HG02852 (cell line): ENCODE measurements around the gene NUP85.
A peak's percentile ranks its signal among the peaks of the same experiment; 100 is the strongest.
"Not testable (repeated sequence)": the region's sequence is repeated elsewhere in the genome, so short reads cannot be mapped to it uniquely, and the experiment has no call there.

Experiments used
- ATAC-seq: cut with Tn5 transposase; IDR thresholded peaks from one replicate; pipeline ENCODE4 v1.9.1; 2021; ENCODE audit warnings: mild to moderate bottlenecking, moderate library complexity; ENCODE audit not compliant: unreplicated experiment

Gene NUP85

DNA sequence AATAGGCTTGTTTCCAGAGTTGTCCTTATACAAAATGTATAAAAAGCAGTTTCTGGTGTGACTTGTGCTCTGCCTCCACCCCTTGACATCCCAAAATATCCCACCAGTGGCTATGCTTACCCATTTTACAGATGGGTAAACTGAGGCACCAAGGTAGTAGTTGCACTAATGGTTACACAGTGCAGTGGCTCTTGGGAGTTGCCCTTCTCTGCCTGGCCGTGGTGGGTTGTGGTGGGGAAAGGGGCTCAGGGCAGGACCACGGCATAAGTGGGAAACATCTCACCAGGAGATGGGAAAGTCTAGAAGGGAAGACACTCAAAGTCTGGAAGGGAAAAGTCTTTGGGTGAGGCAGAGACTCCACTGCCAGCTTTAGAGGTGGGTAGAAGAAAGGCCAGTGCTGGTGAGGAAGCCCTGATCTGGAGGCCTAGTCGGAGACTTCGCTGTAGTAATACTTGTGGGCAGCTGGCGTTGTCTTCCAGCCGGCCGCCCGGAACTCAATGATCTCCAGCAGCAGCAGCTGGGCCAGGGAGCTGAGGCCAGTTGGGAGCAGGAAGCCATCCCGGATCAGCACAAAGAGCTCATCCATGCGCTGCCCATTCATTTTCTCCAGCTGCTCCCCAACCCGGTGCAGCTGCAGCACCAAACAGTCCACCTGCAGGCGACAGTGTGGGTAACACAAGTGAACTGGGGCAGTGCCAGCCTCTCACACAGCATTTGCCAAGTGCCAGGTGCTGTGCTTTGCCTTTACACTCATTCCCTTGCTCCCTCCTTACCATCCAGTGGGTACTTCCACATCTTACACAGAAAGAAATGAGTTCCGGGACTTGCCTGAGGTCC is 61.1 kb downstream of the NUP85 start:
- no peak for ATAC-seq

DNA sequence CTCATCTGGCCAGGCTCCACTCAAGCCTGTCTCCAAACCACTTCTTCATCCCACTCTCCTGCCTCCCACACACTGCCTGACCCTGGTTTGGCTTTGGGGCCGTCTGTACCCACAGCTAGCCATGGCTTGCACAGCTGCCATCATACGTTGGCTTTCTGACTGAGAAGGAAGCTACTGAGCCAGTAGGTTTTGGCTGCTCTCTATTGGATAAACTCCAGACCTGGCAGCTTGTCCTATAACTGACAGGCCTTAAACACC is 61.6 kb downstream of the NUP85 start:
- no peak for ATAC-seq

DNA sequence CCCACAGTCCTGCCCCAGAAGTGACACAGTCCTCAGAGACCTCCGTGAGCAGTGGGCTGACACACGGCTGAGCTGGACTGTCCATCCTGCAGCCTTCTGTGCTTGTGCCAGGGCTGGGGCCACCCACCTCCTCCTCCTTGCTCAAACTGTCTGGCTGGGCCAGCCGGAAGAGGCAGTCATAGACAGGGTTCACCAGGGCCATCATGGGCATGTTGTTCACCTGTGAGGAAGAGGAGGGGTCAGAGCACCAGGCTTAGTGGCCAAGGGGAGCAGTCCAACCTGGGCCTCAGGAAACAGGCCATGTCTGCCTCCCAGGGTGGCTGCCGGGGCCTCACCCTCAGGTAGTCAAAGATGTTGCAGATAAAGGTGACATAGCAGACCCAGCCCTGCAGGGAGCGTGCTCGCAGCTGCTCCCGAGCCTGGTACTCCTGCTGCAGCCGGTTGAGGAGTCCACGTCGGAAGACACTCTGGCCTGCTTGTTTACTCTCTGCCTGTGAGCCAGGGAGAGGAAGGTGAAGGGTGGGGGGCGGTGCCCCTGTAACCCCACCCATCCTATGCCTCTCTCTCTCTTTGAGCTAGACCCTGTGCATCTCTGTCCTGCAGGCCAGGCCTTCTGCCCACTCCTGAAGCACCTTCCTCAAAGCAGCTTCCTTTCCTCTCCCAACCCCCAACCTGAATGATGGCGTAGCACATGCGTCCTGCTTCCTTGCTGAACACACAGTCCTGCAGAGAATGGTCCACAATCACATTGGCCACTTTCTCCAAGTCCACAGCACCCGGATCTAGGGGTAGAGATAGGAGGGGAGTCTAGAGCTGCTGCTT is 62.1 kb downstream of the NUP85 start:
- no peak for ATAC-seq

DNA sequence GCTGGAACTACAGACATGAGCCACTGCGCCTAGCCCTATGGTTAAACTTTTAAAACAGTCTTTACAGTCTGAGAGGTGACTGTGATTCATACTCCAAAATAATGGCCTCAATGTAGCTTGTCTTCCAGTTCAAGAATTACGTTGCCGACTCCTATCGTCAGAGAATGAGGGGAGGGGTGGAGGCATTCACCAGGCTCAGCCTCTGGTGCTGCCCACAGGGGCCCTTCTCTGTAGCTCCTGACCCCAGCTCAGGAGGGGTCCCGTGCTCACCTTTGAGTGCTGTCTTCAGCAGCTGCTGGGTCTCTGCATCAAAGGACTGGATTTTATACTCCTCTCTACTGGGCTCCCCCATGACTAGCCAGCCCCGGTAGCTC is 64.4 kb downstream of the NUP85 start:
- no peak for ATAC-seq

DNA sequence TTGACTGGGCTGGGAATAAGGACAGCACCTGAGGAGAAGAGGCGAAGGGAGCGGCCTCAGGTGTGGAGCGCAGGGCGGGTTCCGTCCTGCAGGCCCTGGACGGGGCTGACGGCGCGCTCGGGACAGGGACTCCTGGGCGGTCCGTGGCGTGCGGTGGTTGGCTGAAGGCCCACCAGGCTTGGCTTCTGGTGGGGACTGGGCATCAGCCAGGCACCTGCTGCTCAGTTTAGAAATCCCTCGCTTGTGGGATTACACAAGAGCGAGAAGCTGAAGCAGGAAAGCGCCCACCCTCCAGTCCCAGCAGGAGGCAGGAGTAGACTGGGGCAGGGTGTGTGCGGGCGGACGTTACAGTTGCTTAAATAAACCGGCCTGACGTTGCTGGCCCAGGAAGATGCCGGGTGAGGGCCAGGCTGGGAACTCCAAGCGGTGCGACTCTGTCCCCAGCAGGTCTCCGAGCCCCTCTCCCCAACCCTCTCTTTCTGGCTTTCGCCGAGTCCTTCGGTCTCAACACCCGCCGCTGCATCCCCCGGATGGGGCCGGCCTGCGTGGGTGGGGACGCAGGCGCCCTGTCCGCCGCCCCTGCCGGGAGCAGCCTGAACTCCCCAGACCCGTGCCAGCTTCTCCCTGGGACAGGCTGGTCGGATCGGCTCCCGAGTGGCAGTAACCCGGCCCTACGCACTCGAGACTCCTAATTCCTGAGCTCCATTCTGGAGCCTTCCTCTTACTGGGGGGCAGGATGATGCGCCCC is 64.9 kb downstream of the NUP85 start:
- ATAC-seq: peak; percentile 41

DNA sequence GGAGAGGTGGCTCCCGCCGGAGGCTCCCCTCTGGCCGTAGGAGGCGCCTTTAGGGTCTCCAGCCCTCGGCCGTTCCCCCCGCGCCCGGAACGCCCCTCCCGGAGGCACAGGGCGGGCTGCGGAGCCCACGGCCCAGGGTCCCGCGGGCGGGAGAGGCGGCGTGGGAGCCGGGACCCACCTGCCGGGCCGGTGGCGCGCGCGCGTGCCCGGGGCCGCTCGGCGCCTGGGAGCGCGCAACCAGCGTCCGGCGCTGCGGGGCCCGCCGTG is 65.4 kb downstream of the NUP85 start, which contains the start of gene MIF4GD:
Gene MIF4GD, minus strand, starts transcription at position 266 of the 267 bp plus-strand sequence. CDS start 1,036 bp downstream, outside the sequence.
- ATAC-seq: peak; percentile 12

DNA sequence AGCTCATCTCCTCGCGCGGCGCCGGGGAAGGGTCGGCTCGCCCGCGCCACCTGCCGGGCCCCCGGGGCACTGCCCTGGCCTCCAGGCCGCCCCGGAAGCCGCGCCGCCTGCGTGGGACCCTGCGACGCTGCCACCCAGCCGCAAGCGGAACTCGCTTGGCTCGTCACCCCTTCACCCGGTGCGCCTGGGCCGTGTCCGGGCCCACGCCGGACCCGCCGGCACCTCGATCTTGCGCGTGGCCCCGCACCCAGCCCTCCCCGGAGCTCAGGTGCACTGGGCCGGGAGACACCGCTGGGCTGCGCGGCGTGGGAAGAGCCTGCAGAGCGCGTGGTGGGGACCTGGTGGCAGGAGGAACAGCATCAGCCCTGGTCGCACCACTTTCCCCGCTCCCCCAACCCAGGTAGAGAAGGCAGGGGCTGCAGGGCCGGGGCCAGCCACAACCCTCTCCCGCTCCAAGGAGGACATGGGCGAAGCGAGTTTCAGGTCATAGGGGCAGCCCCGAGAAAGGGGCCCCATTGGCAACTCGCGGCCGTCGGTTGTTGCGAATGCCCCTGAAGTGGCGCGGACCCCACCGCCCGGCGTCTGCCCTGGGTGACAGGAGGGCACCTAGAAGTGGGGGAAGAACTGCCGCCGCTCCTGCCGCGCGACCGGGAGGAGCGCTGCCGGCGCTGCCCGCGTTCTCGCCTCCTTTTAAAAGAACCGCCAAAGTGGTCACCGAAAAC is 65.9 kb downstream of the NUP85 start:
- ATAC-seq: peak; percentile 64

DNA sequence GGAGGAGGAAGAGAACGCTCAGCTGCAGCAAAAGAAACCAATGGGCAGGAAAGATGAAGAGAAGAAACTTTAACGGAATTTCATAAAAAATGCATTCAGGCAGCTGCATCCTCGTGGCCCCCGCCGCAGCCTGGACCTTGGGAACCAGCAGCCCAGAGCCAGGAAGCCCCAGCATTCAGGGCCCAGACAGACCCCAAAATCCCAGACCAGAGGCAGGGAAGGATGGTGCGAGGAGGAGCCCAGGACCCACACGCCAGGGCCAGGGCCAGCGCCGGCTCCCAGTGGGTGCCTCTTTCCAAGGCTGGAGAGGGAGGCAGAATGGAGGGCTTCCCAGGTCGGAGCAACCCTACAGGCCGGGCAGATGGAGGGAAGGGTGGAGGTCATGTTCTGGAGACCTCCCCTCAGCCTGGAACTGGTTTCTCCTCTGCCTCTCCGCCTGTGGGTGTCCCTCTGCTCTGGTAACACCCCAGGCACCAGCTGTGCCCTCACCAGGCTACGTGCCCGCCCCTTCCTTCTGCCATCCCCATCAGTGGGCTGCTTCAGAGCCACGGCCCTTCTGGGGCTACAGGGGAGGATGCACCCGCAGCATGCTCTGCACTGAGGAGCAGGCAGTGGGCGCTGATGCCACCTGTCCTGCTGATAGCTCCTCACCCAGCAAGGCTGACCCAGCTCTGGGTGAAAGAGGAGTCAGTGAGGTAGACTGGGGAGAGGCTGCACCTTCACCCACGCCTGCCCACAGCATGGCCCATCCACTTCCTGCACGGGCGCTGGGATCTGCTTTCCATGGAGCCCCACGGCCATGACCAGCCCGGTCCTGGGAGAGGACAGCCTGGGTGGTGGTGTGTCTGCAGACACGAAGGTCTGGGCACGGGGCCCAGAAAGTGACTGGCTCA is 66.7 kb downstream of the NUP85 start:
- ATAC-seq: no peak

DNA sequence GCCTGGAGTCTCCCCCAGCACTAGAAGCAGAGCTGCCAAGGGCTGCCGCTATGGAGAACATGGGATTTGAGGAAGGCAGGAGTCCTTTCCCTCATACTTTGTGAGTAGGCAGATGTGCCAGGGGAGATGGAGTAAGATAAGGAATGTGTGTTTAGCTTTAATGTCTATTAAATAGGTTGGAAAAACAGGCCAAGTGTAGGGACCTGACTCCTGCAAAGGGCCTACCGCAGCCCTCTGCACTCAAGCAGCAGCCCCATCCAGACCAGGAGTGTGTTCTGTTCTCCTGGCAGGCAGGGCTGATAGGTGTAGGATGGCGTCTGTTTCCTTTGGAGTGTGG is 67.3 kb downstream of the NUP85 start:
- no peak for ATAC-seq

DNA sequence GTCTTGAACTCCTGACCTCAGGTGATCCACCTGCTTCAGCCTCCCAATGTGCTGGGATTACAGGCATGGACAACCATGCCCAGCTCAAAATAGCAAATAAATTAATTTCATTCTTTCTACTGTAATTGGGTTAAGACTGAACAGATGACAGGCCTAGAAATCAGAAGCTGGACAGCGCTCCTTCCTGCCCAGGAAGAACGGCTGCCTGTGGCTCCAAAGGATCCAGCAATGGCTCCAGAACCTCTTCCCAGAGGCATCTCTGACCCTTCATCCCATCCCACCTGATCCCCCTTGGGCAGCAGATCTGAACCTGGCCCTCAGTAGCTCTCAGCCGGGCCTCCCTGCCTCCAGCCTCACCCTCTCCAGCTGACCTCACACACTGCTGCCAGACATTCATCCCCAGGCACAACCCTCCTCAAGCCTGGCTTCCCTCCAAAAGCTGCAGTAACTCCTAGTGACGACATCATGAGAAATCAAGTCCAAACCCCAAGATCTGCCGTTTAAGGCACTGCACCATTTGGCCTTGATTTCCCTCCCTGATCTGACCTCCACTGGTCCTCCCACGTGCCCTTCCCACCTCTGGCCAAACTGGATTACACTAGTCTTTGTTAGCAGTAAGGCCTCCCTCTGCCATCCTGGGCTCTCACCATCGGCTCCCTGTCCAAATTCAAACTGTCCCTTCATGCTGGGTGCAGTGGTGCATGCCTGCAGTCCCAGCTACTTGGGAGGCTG is 68.7 kb downstream of the NUP85 start:
- ATAC-seq: no peak

DNA sequence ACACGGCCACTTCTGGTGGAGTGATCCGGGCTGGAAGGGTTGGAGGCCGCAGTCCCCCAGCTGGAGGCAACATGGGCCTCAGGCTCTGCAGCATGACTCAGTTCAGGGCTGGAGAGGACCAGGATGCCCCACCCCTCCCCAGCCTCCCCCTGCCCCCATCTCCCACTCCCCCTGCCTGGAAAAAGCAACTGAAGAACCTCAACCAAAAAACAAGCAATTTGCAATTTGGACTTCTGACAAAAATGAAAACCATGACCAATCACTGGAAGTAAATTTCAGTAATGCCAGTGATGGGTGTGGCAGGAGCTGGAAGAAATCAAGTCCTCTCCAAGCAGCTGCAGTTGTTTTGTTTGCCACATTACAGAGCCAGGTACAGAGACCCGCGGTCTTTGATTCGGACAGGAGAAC is 72.2 kb downstream of the NUP85 start:
- ATAC-seq: no peak

DNA sequence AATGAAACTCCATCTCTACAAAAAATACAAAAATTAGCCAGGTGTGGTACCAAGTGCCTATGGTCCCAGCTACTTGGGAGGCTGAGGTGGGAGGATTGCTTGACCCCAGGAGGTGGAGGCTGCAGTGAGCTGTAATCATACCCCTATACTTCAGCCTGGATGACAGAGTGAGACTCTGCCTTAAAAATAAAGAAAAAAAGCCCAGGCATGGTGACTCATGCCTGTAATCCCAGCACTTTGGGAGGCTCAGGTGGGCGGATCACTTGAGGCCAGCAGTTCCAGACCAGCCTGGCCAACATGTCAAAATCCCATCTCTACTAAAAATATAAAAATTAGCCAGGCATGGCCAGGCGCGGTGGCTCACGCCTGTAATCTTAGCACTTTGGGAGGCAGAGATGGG is 74.7 kb downstream of the NUP85 start:
- not testable (repeated sequence) for ATAC-seq

DNA sequence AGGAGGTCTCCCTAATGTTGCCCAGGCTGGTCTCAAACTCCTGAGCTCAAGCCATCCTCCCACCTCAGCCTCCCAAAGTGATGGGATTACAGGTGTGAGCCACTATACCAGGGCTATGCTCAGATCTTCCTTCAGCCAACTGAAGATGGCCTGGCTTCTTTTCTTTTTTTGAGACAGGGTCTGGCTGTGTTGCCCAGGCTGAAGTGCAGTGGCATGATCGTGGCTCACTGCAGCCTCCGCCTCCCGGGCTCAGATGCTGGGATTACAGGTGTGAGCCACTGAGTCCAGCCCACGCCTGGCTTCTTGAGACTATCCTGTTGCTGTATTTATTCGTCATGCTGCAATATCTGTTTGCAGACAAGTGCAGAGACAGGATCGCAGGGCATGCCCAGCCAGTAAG is 79.6 kb downstream of the NUP85 start:
- no peak for ATAC-seq
